Transverse colon (tissue), 4 donors: ENCODE measurements around the gene KCTD19.

ENCODE experiments used
- EP300 ChIP-seq: sonication (generic); formaldehyde crosslinking; IDR thresholded peaks from one replicate; pipeline ENCODE4 v1.6.1; 2017; ENCODE audit warnings: antibody characterized with exemption, low read depth
- POLR2A ChIP-seq: fragments of 450-650 bp; IDR thresholded peaks from one replicate; pipeline ENCODE4 v1.6.1; 2016; ENCODE audit warnings: antibody characterized with exemption, mild to moderate bottlenecking, moderate library complexity
- POLR2AphosphoS5 ChIP-seq, 3 donors: sonication (generic); formaldehyde crosslinking; IDR thresholded peaks; one replicate each; pipeline ENCODE4 v1.6.1; 2016; ENCODE audit warnings: antibody characterized with exemption in 3 of 3
- TF ChIP-seq, protein P1 (sequence below), 5 experiments: fragments of 200-600 bp in 3 of 5; fragments of 450-650 bp in 2 of 5; sonication (generic) in 3 of 5; IDR thresholded peaks; 1 replicate in 2 of 5; 2 replicates in 3 of 5; pipeline ENCODE4 v1.5.1; 2016 to 2017; ENCODE audit warnings: antibody characterized with exemption in 5 of 5, inconsistent platforms in 3 of 5, mild to moderate bottlenecking in 2 of 5, moderate library complexity in 1 of 5

DNA sequence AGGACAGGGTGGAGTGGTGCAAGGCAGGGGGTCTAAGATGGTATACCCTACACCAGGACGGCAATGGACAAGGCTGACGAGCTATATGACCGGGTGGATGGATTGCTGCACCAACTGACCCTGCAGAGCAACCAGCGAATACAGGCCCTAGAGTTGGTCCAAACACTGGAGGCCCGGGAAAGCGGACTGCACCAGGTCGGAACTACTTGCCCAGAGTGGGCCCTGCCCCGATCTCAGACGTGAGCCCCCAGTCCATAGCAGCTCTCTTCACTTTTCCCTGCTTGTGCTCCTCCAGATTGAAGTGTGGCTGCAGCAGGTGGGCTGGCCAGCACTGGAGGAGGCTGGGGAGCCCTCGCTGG is 44.1 kb downstream of the KCTD19 start:
- TF ChIP-seq, protein P1, sequence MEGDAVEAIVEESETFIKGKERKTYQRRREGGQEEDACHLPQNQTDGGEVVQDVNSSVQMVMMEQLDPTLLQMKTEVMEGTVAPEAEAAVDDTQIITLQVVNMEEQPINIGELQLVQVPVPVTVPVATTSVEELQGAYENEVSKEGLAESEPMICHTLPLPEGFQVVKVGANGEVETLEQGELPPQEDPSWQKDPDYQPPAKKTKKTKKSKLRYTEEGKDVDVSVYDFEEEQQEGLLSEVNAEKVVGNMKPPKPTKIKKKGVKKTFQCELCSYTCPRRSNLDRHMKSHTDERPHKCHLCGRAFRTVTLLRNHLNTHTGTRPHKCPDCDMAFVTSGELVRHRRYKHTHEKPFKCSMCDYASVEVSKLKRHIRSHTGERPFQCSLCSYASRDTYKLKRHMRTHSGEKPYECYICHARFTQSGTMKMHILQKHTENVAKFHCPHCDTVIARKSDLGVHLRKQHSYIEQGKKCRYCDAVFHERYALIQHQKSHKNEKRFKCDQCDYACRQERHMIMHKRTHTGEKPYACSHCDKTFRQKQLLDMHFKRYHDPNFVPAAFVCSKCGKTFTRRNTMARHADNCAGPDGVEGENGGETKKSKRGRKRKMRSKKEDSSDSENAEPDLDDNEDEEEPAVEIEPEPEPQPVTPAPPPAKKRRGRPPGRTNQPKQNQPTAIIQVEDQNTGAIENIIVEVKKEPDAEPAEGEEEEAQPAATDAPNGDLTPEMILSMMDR (IDR thresholded peaks at IDR 0.05), result no peak
- TF ChIP-seq POLR2A, result no peak
- no peak for TF ChIP-seq EP300
- TF ChIP-seq POLR2AphosphoS5 (IDR thresholded peaks at IDR 0.05), result no peak
